Hepatocyte (in vitro differentiated cells): ENCODE data around the gene JCAD. TPM values are rescaled to one million over a fixed set of nuclear protein-coding genes. Genes with fewer than 3 reads are reported as not detected.
"Not testable (repeated sequence)": the region's sequence is repeated elsewhere in the genome, so short reads cannot be mapped to it uniquely, and the experiment has no call there.

ENCODE experiments used
- DNase-seq: peaks from one replicate; pipeline ENCODE4 v3.0.0-alpha.2; 2016; ENCODE audit warnings: low spot score
- H2AFZ ChIP-seq: fragments of 200-600 bp; sonication (generic); 2 replicates; pipeline ENCODE4 v1.6.0; 2016; ENCODE audit warnings: antibody characterized with exemption, mild to moderate bottlenecking
- H3K27ac ChIP-seq: fragments of 200-600 bp; sonication (generic); 2 replicates; pipeline ENCODE4 v1.5.1; 2016; ENCODE audit warnings: mild to moderate bottlenecking
- H3K27me3 ChIP-seq: fragments of 200-600 bp; sonication (generic); 2 replicates; pipeline ENCODE4 v1.6.1; 2016
- H3K36me3 ChIP-seq: fragments of 200-600 bp; sonication (generic); replicated peaks from 2 replicates; pipeline ENCODE4 v1.5.1; 2016; ENCODE audit warnings: low read depth; ENCODE audit not compliant: insufficient read depth
- H3K4me1 ChIP-seq: fragments of 200-600 bp; sonication (generic); 2 replicates; pipeline ENCODE4 v1.5.1; 2016; ENCODE audit warnings: mild to moderate bottlenecking, moderate library complexity; ENCODE audit not compliant: insufficient read depth
- H3K4me2 ChIP-seq: fragments of 200-600 bp; sonication (generic); 2 replicates; pipeline ENCODE4 v1.6.0; 2016
- H3K4me3 ChIP-seq: fragments of 200-600 bp; sonication (generic); 2 replicates; pipeline ENCODE4 v1.5.1; 2016; ENCODE audit warnings: mild to moderate bottlenecking
- H3K79me2 ChIP-seq: fragments of 200-600 bp; sonication (generic); 2 replicates; pipeline ENCODE4 v1.6.0; 2017; ENCODE audit warnings: mild to moderate bottlenecking
- H3K9me2 ChIP-seq: fragments of 200-600 bp; sonication (generic); replicated peaks from 2 replicates; pipeline ENCODE4 v1.6.0; 2017; ENCODE audit warnings: mild to moderate bottlenecking; ENCODE audit not compliant: insufficient read depth
- H3K9me3 ChIP-seq: fragments of 200-600 bp; sonication (generic); 2 replicates; pipeline ENCODE4 v1.5.1; 2016; ENCODE audit warnings: low read depth, mild to moderate bottlenecking
- H4K20me1 ChIP-seq: fragments of 200-600 bp; sonication (generic); 2 replicates; pipeline ENCODE4 v1.6.0; 2016; ENCODE audit warnings: mild to moderate bottlenecking; ENCODE audit not compliant: insufficient read depth, poor library complexity, severe bottlenecking
- EZH2 ChIP-seq: fragments of 200-600 bp; sonication (generic); IDR thresholded peaks from 2 replicates; pipeline ENCODE4 v1.6.1; 2016; ENCODE audit warnings: antibody characterized with exemption, mild to moderate bottlenecking, borderline replicate concordance
- EZH2phosphoT487 ChIP-seq: fragments of 200-600 bp; sonication (generic); IDR thresholded peaks from one replicate; pipeline ENCODE4 v1.6.1; 2018; ENCODE audit warnings: antibody characterized with exemption, mild to moderate bottlenecking, low read depth, moderate library complexity; ENCODE audit not compliant: unreplicated experiment, severe bottlenecking
- WGBS: methylation state at CpG from one replicate; pipeline ENCODE4 v1.1.6; 2016; ENCODE audit warnings: low lambda C conversion rate; ENCODE audit errors: missing lambda C conversion rate; 5-methylcytosine and 5-hydroxymethylcytosine counted together
- polyA plus RNA-seq: library from polyadenylated mRNA; unstranded; fragments of >200 nt; fragmentation: Nextera tagmentation; extraction: Ambion mirVana; gene quantifications from 2 replicates; pipeline ENCODE4 v1.2.1, GENCODE V29; 2016
- total RNA-seq: library from RNA; depleted of rRNA; stranded (reverse); fragments of >200 nt; gene quantifications from 2 replicates; pipeline ENCODE4 v1.2.3, GENCODE V29; 2014
- TF ChIP-seq, protein P1 (sequence below): fragments of 200-600 bp; sonication (generic); IDR thresholded peaks from 2 replicates; pipeline ENCODE4 v1.5.1; 2016; ENCODE audit warnings: antibody characterized with exemption, mild to moderate bottlenecking; ENCODE audit not compliant: poor library complexity

Gene JCAD
- total and polyA plus RNA-seq, 2 experiments from 2014 or later, result 7.0 to 12.8 TPM

DNA sequence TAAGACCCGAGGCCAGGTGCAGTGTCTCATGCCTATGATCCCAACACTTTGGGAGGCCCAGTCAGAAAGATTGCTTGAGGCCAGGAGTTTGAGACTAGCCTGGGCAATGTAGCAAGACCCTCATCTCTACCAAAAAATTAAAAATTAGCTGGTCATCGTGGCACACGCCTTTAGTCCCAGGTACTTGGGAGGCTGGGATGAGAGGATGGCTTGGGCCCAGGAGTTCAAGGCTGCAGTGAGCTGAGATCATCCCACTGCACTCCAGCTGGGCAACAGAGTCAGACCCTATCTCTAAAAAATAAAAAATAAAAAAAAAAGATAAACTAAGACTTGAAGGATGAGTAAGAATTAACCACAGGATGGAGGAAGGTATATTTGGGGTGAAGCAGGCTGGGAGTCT is 77.9 kb downstream of the JCAD start:
- no peak for TF ChIP-seq EZH2phosphoT487
- 98% methylated on average over 3 of the region's 3 CpGs for WGBS
- Histone ChIP-seq H2AFZ (no peak overlapping the region), H3K4me1 (peaks cover 3% of the 10 kb centered on the region), H3K9me3 (no peaks in the 10 kb centered on the region), H3K27ac (no peak overlapping the region), H3K27me3 (no peaks in the 10 kb centered on the region), H3K4me3 (no peak overlapping the region), H3K9me2 (no peaks in the 10 kb centered on the region), H4K20me1 (no peaks in the 10 kb centered on the region), H3K36me3 (no peaks in the 10 kb centered on the region), H3K4me2 (no peak overlapping the region), H3K79me2 (no peaks in the 10 kb centered on the region)
- no peak for DNase-seq

DNA sequence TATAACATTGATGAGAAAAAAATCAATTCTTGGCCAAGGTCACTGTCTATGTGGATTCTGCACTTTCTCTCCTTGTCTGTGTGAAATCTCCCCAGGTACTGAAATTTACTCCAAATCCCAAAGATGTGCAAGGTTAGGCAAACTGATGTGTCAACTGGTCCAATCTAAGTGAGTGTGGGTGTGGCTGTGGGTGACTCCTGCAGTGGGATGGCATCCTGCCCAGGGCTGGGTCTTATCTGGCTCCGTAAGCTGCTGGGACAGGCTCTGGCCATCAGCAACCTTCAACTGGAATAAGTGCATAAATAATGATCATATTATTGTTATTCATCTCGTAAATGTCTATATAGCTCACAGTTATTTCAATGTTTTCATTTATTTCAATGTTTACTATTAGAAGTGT is 79.3 kb downstream of the JCAD start:
- peaks cover 3% of the 10 kb centered on the region for H3K4me1 ChIP-seq
- no peaks in the 10 kb centered on the region for H3K9me2 ChIP-seq
- H3K79me2 ChIP-seq, result no peaks in the 10 kb centered on the region

DNA sequence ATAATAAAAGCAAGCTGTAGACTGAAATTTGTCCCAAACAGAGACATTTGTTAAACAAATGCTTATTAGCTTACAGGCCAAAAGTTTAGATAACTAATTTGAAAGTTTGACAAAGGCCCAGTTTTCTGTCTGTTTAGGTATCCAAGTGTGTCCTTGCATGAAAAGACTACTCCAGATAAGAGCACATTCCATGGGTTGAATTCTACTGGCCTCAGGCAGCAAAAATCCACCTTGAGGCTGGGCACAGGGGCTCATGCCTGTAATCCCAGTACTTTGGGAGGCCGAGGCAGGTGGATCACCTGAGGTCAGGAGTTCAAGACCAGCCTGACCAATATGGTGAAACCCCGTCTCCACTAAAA is 80.0 kb downstream of the JCAD start:
- H3K9me3 ChIP-seq, H3K4me3 ChIP-seq, H3K36me3 ChIP-seq, H3K9me2 ChIP-seq, H3K4me2 ChIP-seq, H3K27me3 ChIP-seq, H4K20me1 ChIP-seq, H3K4me1 ChIP-seq, H3K79me2 ChIP-seq, H2AFZ ChIP-seq, DNase-seq, H3K27ac ChIP-seq: not testable (repeated sequence)
- 70% methylated on average over 2 of the region's 2 CpGs for WGBS

More for the DNA sequence above, 79.3 kb downstream of the JCAD start:
- Histone ChIP-seq H4K20me1 (no peaks in the 10 kb centered on the region), H3K36me3 (no peaks in the 10 kb centered on the region), H2AFZ (no peak overlapping the region), H3K4me3 (no peak overlapping the region), H3K9me3 (no peaks in the 10 kb centered on the region), H3K27ac (no peak overlapping the region), H3K4me2 (no peak overlapping the region), H3K27me3 (no peaks in the 10 kb centered on the region)
- no peak for DNase-seq
- 93% methylated on average over 2 of the region's 2 CpGs for WGBS
- no peak for TF ChIP-seq EZH2
- no peak for TF ChIP-seq EZH2phosphoT487
- TF ChIP-seq, protein P1, sequence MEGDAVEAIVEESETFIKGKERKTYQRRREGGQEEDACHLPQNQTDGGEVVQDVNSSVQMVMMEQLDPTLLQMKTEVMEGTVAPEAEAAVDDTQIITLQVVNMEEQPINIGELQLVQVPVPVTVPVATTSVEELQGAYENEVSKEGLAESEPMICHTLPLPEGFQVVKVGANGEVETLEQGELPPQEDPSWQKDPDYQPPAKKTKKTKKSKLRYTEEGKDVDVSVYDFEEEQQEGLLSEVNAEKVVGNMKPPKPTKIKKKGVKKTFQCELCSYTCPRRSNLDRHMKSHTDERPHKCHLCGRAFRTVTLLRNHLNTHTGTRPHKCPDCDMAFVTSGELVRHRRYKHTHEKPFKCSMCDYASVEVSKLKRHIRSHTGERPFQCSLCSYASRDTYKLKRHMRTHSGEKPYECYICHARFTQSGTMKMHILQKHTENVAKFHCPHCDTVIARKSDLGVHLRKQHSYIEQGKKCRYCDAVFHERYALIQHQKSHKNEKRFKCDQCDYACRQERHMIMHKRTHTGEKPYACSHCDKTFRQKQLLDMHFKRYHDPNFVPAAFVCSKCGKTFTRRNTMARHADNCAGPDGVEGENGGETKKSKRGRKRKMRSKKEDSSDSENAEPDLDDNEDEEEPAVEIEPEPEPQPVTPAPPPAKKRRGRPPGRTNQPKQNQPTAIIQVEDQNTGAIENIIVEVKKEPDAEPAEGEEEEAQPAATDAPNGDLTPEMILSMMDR, result no peak

DNA sequence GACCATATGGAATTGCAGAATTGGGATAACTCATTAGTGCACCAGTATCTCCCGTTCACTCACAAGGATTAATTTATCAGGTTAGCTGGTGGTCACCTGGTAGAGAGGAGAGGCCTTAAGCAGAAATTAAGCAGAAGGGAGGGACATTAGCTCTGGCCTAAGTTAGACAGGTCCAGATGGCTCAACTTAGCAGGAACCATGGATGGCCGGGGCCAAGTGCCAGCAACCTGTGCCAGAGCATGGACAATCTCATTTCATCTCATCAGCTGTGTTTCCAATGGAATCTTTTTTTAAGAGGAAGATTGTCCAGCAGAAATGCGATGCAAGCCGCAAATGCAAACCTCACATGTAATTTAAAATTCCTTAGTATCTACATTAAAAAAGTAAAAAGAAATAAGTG is 82.2 kb downstream of the JCAD start:
- TF ChIP-seq EZH2phosphoT487, result no peak
- no peak for TF ChIP-seq EZH2
- TF ChIP-seq, protein P1, result no peak
- WGBS, result 89% methylated on average over 4 of the region's 4 CpGs
- Histone ChIP-seq H3K36me3 (no peaks in the 10 kb centered on the region), H2AFZ (no peak overlapping the region), H3K9me2 (no peaks in the 10 kb centered on the region), H3K4me2 (no peak overlapping the region), H3K79me2 (no peaks in the 10 kb centered on the region), H3K9me3 (no peaks in the 10 kb centered on the region), H3K4me1 (peaks cover 3% of the 10 kb centered on the region), H3K27ac (no peak overlapping the region), H3K4me3 (no peak overlapping the region), H3K27me3 (no peaks in the 10 kb centered on the region), H4K20me1 (no peaks in the 10 kb centered on the region)
- DNase-seq, result no peak

DNA sequence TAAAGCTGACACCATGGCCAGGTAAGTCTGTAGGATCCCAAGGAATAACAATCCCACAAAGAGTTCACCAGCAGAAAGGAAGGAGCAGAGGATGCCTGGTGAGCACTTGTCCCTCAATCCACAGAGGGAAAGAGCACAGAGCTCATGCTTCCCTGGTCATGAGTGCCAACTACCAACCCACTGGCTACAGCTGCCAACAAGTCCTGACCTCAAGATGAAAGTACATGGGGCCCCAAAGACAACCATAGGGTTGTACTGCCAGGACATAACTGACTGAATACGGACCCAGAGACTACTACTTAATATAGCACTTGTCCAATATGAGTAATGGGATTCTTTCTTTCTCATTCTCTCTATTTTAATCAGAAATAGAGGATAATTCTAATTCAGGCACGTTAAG is 83.3 kb downstream of the JCAD start:
- Histone ChIP-seq H3K9me2 (no peaks in the 10 kb centered on the region), H3K27me3 (no peaks in the 10 kb centered on the region), H4K20me1 (no peaks in the 10 kb centered on the region), H3K4me2 (no peak overlapping the region), H3K9me3 (no peaks in the 10 kb centered on the region), H3K4me3 (no peak overlapping the region), H3K36me3 (no peaks in the 10 kb centered on the region), H3K27ac (no peak overlapping the region), H2AFZ (no peak overlapping the region), H3K4me1 (peaks cover 3% of the 10 kb centered on the region), H3K79me2 (no peaks in the 10 kb centered on the region)
- 76% methylated on average over 2 of the region's 2 CpGs for WGBS
- TF ChIP-seq, protein P1, result no peak
- TF ChIP-seq EZH2, result no peak
- no peak for TF ChIP-seq EZH2phosphoT487
- DNase-seq, result no peak
